Psoas muscle (tissue), 8 donors: ENCODE data around the gene PLXNB3. TPM values are rescaled to one million over a fixed set of nuclear protein-coding genes. Genes with fewer than 3 reads are reported as not detected.
A peak's percentile ranks its signal among the peaks of the same experiment; 100 is the strongest.

Source experiments
- ATAC-seq, 4 donors: fragments of 200-7000 bp; cut with Tn5 transposase; one replicate each; pipeline ENCODE4 v1.9.1; 2020; ENCODE audit warnings: moderate library complexity in 3 of 4, mild to moderate bottlenecking in 2 of 4
- DNase-seq, 2 donors: peaks; one replicate each; pipeline ENCODE4 v3.0.0-alpha.2; 2020
- H3K27ac ChIP-seq: fragments of 200-600 bp; one replicate; pipeline ENCODE4 v1.8.0; 2022
- H3K27me3 ChIP-seq, 3 donors: fragments of 200-600 bp in 1 of 3; one replicate each; pipeline versions ENCODE4 v1.6.1 to v1.8.0; 2013 to 2022; ENCODE audit warnings: low read length in 2 of 3, mild to moderate bottlenecking in 2 of 3, moderate library complexity in 1 of 3; ENCODE audit not compliant: insufficient read depth in 3 of 3
- H3K36me3 ChIP-seq, 2 donors: fragments of 200-600 bp in 1 of 2; one replicate each; pipeline versions ENCODE4 v1.6.1 to v1.8.0; 2013 to 2022; ENCODE audit warnings: low read depth in 1 of 2, mild to moderate bottlenecking in 1 of 2, moderate library complexity in 1 of 2; ENCODE audit not compliant: insufficient read depth in 1 of 2
- H3K4me1 ChIP-seq: fragments of 200-600 bp; one replicate; pipeline ENCODE4 v1.8.0; 2022
- H3K4me3 ChIP-seq: fragments of 200-600 bp; one replicate; pipeline ENCODE4 v1.8.0; 2022; ENCODE audit warnings: mild to moderate bottlenecking
- H3K9me3 ChIP-seq: fragments of 200-600 bp; one replicate; pipeline ENCODE4 v1.8.0; 2022
- CTCF ChIP-seq: fragments of 200-600 bp; IDR thresholded peaks from one replicate; pipeline ENCODE4 v1.8.0; 2022; ENCODE audit warnings: antibody characterized with exemption
- WGBS, 3 donors: extraction: QIAGEN DNeasy Blood & Tissue Kit; methylation state at CpG; one replicate each; pipeline versions ENCODE4 v1.1.6 to v1.1.7; 2013; 5-methylcytosine and 5-hydroxymethylcytosine counted together
- intact Hi-C, 2 donors: fragments of 100-400 bp; cut with DNase I; formaldehyde crosslinking; loops; one replicate each; pipeline versions ENCODE4 v1.11.0 to v1.14.2; 2022
- polyA plus RNA-seq, 3 donors: library from polyadenylated mRNA; stranded (reverse); fragments of 200-250 nt; gene quantifications; one replicate each; pipeline ENCODE4 v1.2.3, GENCODE V29; 2013
- total RNA-seq, 4 donors: library from RNA; stranded (reverse); fragmentation: NEBNext Ultra II Directional in 2 of 4; extraction: Animal tissue kit (Norgen Biotek cat#: 25700) in 2 of 4; gene quantifications; one replicate each; pipeline versions ENCODE4 v1.2.1 to v1.2.4, GENCODE V29; 2021 to 2023
- donor health status: healthy with polysubstance abuse.
- donor health status: DM: no; HTN: no; CAD: no; lungs with moderate emphysema.
- donor health status: Bipolar disorder and iron deficiency.
- donor health status: healthy.
- donor health status: DM: yes; HTN: yes; CAD: no.
- donor health status: DM: no; HTN: no; CAD: no.
- donor health status: DM: no; HTN: no; CAD: no.
- donor health status: DM: yes; HTN: yes; CAD: no.

Gene PLXNB3
- total and polyA plus RNA-seq, 7 donors = 0.13 to 1.5 (median 0.35) TPM

- TF ChIP-seq CTCF = no peak
- 40 to 60% (median 52%) methylated on average over 12 to 16 of the region's 16 CpGs for WGBS, 3 donors
- ATAC-seq (peak; percentile 22 to 44 (median 34)), DNase-seq (no peak)
- Histone ChIP-seq H3K36me3 (peaks cover 4 to 13% of the 10 kb centered on the region in 2 donors), H3K4me1 (peaks cover 5% of the 10 kb centered on the region), H3K27ac (no peak overlapping the region), H3K9me3 (no peaks in the 10 kb centered on the region), H3K27me3 (no peaks in the 10 kb centered on the region), H3K4me3 (no peak overlapping the region)
- intact Hi-C loops = no loop called here
Measured at GRCh38 chrX:153800177-153800722, 36.2 kb downstream of the PLXNB3 start.

- Histone ChIP-seq H3K4me3 (no peak overlapping the region), H3K27me3 (no peaks in the 10 kb centered on the region), H3K4me1 (no peaks in the 10 kb centered on the region), H3K9me3 (no peaks in the 10 kb centered on the region), H3K36me3 (peaks cover 4 to 13% of the 10 kb centered on the region in 2 donors), H3K27ac (no peak overlapping the region)
- intact Hi-C loops = no loop called here
- no peak for TF ChIP-seq CTCF
- ATAC-seq (peak; percentile 2 to 20 (median 12)), DNase-seq (no peak)
- 64 to 75% (median 68%) methylated on average over 5 to 7 of the region's 7 CpGs for WGBS, 3 donors
Measured at GRCh38 chrX:153800746-153801145, 36.7 kb downstream of the PLXNB3 start.

- Histone ChIP-seq H3K27ac (no peak overlapping the region), H3K4me1 (no peaks in the 10 kb centered on the region), H3K4me3 (no peak overlapping the region), H3K36me3 (peaks cover 4 to 13% of the 10 kb centered on the region in 2 donors), H3K27me3 (peaks cover 0 to 5% (median 0%) of the 10 kb centered on the region in 3 donors), H3K9me3 (no peaks in the 10 kb centered on the region)
- 88 to 92% (median 89%) methylated on average over 7 to 8 of the region's 8 CpGs for WGBS, 3 donors
- intact Hi-C loops = no loop called here
- ATAC-seq (no peak), DNase-seq (no peak)
- TF ChIP-seq CTCF = no peak
Measured at GRCh38 chrX:153801669-153802068, 37.6 kb downstream of the PLXNB3 start.

- Histone ChIP-seq H3K4me1 (no peaks in the 10 kb centered on the region), H3K4me3 (no peak overlapping the region), H3K36me3 (peaks cover 0 to 8% of the 10 kb centered on the region in 2 donors), H3K27ac (no peak overlapping the region), H3K9me3 (no peaks in the 10 kb centered on the region), H3K27me3 (peaks cover 0 to 5% (median 0%) of the 10 kb centered on the region in 3 donors)
- DNase-seq = no peak
- intact Hi-C loops = no loop called here
- ATAC-seq = no peak
- no peak for TF ChIP-seq CTCF
- WGBS, 3 donors = 68 to 87% (median 81%) methylated on average over 10 to 14 of the region's 14 CpGs
Measured at GRCh38 chrX:153802513-153803045, 38.5 kb downstream of the PLXNB3 start.
